GM18508 (cell line): ENCODE results near the gene PDE5A.

Experiments
- ATAC-seq: cut with Tn5 transposase; IDR thresholded peaks from one replicate; pipeline ENCODE4 v1.9.1; 2021; ENCODE audit warnings: moderate number of reproducible peaks; ENCODE audit not compliant: insufficient read depth, unreplicated experiment

Gene PDE5A

GRCh38 chr4:119592830-119593229, 35.8 kb downstream of the PDE5A start:
- no peak for ATAC-seq

DNA sequence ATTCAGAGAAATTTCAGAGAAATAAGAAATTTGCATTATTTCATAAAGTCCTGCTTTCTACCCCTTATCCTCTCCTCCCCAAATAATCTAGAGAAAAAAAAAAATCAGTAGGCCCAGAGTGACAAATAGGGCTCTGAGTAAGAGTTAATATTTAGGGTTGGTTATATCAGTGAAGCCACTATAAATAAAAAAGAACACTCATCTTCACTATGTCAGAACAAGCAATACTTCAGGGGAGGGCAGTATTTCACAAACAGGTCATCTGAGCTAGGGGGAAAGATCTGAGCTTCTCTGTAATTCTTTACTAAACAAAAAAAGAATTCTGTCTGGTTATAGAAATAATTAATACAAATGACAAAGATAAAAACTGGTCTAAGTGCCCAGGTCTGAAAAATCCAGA, 39.4 kb downstream of the PDE5A start:
- ATAC-seq = no peak

- ATAC-seq = no peak
Observed at GRCh38 chr4:119587796-119588195, 40.8 kb downstream of the PDE5A start.

- ATAC-seq = no peak
Observed at GRCh38 chr4:119585771-119586170, 42.8 kb downstream of the PDE5A start.

DNA sequence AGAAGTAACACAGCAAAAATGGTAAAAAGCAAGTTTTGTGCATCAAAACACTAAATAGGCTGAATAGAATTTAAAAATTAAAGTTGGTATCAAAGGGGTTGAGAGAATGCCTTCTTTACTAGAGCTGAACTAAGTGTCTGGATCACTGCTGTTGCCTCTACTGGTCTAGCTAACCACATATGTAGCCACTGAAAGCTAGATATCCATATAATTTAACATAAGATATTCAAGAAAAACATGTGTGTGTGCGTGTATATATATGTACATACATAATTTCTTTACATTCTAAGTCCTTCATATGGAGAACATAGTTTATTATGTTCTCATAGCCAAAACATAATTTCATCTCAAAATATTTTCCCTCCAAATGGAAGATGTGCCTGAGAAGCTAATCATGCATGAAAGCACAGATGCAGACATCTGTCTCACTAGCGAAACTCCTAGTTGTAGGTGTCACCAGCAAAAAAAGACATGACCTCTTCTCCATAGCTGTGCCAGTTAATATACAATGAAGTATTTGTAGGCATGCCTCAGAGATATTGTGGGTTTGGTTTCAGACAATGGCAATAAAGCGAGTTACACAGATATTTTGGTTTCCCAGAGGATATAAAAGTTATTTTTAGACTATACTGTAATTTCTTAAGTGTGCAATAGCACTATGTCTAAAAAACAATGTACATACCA, 47.3 kb downstream of the PDE5A start:
- no peak for ATAC-seq

- ATAC-seq = no peak
Observed at GRCh38 chr4:119580293-119580692, 48.3 kb downstream of the PDE5A start.

- no peak for ATAC-seq
Observed at GRCh38 chr4:119579823-119580222, 48.8 kb downstream of the PDE5A start.

GRCh38 chr4:119570401-119570800, 58.2 kb downstream of the PDE5A start:
- ATAC-seq = no peak

GRCh38 chr4:119564106-119564505, 64.5 kb downstream of the PDE5A start:
- ATAC-seq = no peak

- no peak for ATAC-seq
Observed at GRCh38 chr4:119559044-119559647, 69.5 kb downstream of the PDE5A start.

DNA sequence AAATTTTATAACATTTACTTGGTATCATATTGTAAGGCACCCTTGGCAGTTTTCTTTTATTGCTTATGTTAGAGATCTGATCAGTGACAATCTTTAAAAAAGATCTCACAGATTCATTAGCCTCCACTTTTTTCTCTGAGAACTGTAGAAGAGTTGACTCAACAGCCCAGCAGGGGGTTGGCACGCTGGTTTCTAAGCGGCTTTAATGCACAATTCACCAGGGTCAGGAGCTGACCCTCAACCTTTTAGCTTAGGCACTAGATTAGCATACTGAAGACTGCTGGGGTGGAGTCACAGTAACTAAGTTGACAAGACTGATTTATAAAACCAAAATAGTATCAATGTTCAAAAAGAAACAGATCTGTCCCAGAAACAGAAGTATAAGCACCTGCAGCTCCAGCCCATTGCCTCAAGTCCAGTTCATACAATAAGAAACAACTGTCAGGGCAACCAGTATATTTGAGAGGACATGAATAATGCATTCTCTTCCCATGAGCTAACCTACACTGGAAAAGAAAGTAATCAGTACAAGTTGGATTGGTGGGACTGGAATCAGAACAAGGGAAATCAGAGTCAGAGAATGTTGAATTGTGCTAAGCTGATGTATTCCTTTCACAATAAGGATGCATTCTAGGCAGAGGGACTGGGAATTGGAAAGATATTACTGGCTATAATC, 77.6 kb downstream of the PDE5A start:
- no peak for ATAC-seq

DNA sequence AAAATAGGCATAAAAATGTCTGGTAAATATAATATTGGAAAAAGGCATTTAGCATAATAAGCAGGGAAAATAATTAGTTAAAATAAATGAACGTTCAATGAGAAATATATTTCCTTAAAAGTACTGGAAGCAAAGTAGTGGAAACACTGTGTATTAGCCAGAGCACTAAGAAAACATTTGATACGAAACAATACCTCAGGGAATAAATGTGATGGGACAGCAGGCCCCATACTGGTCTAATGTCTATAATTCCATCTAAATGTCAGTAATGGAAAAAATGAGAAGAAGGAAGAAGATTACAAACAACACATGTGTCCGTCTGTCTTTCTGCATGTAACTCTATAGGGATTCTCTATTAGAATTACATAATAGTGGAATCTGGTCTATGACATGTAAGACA, 79.0 kb downstream of the PDE5A start:
- ATAC-seq = no peak

DNA sequence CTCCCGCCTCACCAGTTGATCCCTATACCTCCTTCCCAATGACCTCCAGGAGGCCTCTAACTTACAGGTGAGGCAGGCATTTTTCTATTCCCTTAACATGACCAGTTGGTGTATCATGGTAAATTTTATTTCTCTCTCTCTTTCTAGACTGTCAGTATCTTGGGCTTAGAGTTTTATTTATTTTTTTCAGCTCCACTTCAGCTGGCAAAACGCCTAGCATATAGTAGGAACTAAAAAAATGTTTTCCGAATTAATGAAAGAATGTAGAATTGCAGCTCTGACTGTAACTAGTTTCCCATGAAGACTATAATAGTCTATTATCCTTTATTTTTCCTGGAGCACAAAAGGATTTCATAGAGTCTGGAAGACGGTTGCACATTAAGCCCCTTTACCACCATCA, 84.8 kb downstream of the PDE5A start:
- no peak for ATAC-seq

GRCh38 chr4:119543187-119543586, 85.4 kb downstream of the PDE5A start:
- ATAC-seq = no peak

- no peak for ATAC-seq
Observed at GRCh38 chr4:119540249-119540648, 88.4 kb downstream of the PDE5A start.

GRCh38 chr4:119537586-119537985, 91.0 kb downstream of the PDE5A start:
- ATAC-seq = no peak

DNA sequence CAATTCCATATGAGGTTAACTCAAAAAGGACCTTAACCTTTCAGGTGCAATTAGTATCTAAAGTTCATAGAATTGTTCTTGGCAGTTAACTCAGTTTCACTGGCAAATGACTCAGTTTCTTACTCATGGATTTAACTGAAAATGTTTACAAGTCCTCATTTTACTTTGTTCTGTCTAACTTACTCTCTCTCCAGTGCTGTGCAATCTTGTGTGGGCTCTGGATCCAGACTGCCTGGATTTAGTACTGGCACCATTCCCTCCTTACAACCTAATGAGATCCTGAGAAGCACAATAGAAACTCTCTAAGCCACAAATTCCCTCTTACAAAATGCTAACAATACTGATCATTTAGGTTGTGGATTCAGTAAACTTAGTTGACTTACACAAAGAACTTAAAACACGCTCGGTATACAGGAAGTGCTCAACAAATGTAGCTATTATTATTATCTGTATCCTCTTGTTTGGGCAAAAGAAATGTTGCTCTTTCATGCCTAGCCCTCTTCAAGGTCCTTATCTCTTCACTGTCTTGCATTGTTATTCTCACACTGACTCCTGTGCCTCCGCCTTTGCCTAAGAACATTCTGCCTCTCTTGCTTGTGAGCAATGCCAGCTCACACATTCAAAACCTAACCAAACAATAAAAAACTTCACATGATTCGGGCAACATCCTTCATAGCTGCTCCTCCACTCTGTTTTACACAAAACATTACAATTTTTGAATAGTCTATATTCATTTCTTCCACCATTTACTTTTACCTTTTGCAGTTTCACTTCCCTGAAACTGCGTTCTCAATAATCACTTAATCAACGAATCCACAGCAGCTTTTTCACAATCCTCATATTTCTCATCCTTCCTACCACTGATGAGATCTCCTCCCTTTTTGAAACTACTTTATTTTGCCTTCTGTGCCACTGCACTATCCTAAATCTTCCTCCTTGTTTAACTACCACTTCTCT, 91.8 kb downstream of the PDE5A start:
- ATAC-seq = no peak

DNA sequence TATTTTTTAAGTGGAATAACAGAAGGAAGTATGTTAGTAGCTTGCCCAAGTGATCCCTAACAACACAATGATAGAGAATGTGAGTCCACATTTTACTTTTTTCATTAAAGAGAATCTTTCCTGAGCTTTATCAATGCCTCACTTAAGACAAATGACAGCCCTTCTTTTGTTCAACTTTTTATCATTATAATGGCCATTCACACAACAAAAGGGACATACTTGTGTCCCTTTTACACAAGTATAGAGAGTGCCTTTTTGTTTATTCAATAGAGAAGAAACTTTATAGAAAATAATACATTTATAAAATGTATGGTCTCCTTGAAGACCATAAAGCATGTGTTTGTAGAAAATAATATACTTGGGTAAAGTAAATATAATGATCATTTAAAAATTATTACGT, 96.3 kb downstream of the PDE5A start:
- no peak for ATAC-seq

DNA sequence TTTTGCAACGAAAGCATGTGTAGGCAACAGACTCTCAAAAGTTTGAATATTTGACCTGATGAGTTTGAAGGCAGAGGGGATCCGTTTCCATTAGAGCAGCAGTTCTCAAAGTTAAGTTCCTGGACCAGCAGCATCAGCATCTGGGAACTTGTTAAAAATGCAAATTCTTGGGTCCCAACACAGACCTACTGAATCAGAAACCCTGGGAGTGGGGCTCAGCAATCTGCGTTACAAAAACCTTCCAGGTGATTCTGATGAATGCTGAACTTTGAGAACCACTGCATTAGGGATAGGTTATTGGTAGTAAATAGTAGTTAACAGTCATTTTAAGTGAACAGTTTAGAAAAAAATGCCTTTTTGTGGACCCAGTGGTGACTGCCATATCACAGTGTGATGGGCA, 98.8 kb downstream of the PDE5A start:
- no peak for ATAC-seq

GRCh38 chr4:119526786-119527550, 101.6 kb downstream of the PDE5A start:
- ATAC-seq = no peak
